LoVo (cell line): ENCODE data around the gene POFUT1.

ENCODE experiments used
- DNase-seq: peaks from one replicate; pipeline ENCODE4 v3.0.0-alpha.2; 2016; ENCODE audit warnings: low spot score

Gene POFUT1

GRCh38 chr20:32277361-32278198 lies 69.9 kb downstream of the POFUT1 start, which contains the start of gene KIF3B:
Gene KIF3B, plus strand, starts transcription at chr20:32277651. Its CDS starts 32,127 bp downstream, at chr20:32309778.
- DNase-seq, result peak; percentile 89

GRCh38 chr20:32278199-32278643 lies 70.5 kb downstream of the POFUT1 start:
- DNase-seq, result no peak

GRCh38 chr20:32281711-32282110 lies 74.0 kb downstream of the POFUT1 start:
- DNase-seq, result no peak

GRCh38 chr20:32282461-32282860 lies 74.8 kb downstream of the POFUT1 start:
- no peak for DNase-seq

- DNase-seq, result no peak
These were observed 77.5 kb downstream of the POFUT1 start for GRCh38 chr20:32285082-32285620.

- peak; percentile 34 for DNase-seq
These were observed 78.1 kb downstream of the POFUT1 start for GRCh38 chr20:32285621-32286371.

- no peak for DNase-seq
These were observed 79.6 kb downstream of the POFUT1 start for GRCh38 chr20:32287231-32287638.
